ENCODE results near the gene UBXN2A. TPM values are rescaled to one million over a fixed set of nuclear protein-coding genes. Genes with fewer than 3 reads are reported as not detected.
"Not testable (repeated sequence)": the region's sequence is repeated elsewhere in the genome, so short reads cannot be mapped to it uniquely, and the experiment has no call there.

Gene UBXN2A
- polyA plus RNA-seq, 4 donors, result 16.6 to 21.2 (median 20.2) TPM

DNA sequence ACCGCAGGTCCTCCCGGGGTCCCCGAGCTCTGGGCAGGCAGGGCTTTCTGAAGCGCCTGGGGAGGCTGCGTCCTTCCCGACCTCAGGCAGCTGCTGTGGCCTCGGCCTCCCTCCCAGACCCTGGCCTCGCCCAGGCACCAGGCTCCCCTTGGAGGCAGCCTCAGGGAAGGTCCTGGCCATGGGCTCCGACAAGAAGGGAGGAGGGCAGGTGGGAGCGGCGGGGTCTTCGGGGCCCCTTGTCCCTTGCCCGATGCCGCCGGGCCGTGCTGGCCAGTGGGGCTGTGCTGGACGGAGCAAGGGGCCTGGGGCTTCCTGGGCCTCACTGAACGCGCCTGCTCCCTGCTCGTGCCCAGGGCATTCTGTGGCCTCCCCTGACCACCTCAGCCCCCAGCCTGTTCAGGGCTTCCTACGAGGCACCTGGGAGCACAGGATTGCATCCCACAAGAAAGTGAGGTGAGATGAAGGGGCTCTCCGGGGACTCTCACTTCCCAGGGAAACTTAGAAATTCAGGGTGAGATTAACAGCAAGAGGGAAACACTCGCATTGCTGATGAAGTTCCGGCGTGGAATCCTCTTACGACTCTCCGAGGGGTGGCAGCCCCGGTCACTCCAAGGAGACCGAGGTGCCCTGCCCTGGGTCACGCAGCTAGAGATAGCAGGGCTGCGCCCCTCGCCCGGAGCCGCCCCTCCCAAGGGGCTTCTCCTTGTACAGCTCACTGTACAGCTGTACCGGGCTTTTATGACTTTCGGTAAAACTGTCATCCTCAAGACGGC is 70.4 kb downstream of the UBXN2A start:
- DNase-seq (ENCODE audit: low read depth in 4 of 4, low spot score in 3 of 4), result no peak

DNA sequence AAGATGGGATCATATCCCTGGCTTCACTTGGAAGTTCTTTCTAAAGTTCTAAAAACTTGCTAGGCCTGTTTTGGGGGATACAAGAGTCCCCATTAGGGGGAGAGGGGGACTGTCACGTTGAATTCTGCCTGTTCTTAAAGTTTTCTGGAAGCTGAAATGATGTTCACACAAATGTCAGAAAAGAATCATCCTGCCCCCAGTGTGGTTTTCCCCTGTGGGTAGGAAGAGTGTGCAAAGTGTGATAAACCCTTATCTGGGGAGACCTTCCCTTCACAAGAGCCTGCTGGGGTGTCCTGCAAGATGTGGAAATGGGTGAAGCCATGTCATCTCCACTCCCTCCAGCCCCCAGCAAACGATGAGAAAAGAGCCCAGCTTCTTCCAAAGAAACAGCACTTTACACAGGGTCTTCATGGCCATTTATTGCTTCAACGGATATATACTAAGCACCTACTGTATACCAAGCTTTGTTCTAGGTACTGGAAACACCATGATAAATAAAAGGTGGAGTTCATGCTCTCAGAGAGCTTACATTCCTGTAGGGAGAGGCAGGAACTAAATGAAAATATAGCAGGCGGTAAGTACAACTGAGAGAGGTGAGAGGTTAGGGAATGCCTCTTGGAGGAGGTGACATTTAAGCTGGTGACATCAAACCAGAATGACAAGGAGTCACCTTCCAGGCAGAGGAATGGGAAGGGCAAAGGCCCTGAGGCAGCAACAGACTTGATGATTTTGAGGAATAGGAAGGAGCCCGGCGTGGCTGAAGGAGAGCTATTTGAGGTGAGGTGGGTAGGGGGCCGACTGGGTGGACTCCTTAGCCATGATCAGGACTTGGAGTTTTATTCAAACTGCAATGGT is 71.2 kb downstream of the UBXN2A start:
- no peak for DNase-seq (ENCODE audit: low read depth in 4 of 4, low spot score in 3 of 4)

- DNase-seq (ENCODE audit: low read depth in 4 of 4, low spot score in 3 of 4), result no peak
Measured at GRCh38 chr2:24012521-24013188, 72.4 kb downstream of the UBXN2A start.

DNA sequence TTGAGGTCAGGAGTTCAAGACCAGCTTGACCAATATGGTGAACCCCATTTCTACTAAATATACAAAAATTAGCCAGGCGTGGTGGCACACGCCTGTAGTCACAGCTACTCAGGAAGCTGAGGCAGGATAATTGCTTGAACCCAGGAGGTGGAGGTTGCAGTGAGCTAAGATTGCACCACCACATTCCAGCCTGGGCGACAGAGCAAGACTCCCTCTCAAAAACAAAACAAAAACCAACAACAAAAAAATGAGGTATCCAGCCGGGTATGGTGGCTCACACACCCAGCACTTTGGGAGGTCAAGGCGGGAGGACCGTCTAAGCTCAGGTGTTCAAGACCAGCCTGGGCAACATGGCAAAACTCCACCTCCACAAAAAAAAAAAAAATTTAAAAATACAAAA is 74.6 kb downstream of the UBXN2A start:
- not testable (repeated sequence) for DNase-seq (ENCODE audit: low read depth in 4 of 4, low spot score in 3 of 4)

- DNase-seq (ENCODE audit: low read depth in 4 of 4, low spot score in 3 of 4), result no peak
Measured at GRCh38 chr2:24015562-24016375, 75.5 kb downstream of the UBXN2A start.

DNA sequence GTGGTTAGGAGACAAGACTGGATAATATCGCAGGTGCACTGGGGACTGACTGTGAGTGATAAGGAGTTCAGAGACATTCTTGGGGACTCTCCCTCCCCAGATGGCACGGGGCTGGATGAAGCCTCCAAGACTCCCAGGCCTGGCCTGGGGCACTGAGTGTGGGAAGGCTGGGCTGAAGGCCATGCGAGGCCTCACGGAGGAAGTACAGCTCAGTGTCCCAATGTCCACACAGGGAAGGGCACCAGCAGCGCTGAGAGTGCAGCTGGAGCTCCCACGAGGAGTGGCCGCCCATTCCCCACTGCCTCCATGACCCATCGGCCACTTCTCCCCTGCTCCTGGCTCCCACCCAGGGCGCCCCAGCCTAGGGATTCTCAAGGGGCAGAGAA is 76.1 kb downstream of the UBXN2A start:
- no peak for DNase-seq (ENCODE audit: low read depth in 4 of 4, low spot score in 3 of 4)

DNA sequence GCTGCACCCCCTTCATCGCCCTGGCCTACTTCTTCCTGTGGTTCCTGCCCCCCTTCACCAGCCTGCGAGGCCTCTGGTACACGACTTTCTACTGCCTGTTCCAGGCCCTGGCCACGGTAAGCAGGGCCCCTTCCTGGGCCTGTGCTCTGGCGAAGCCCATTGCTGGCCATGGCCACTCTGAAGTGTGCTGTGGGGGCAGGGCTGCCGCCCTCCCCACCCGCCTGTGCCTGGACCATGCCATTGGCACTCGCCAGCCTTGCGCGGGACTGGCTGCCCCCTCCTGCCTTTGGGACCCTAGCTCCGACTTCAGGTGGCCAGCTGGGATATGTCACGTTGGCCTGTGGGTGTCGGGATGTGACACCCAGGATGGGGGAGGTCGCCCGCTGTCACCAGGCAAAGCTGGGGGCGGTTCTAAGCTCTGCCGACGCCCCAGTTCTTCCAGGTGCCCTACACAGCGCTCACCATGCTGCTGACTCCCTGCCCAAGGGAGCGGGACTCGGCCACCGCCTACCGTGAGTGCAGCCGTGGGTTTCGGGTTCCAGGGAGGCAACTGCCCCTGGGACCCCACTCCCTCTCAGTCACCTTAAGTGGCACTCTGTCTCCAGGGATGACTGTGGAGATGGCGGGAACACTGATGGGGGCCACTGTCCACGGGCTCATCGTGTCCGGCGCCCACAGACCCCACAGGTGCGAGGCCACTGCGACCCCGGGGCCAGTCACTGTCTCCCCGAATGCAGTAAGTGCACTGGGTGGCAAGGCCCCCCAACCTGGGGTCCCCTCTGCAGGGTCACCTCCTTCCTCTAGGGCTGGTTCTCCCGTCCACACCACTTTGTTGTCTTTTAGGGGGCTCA is 76.8 kb downstream of the UBXN2A start:
- DNase-seq (ENCODE audit: low read depth in 4 of 4, low spot score in 3 of 4), result no peak

GRCh38 chr2:24017711-24018110 is 77.4 kb downstream of the UBXN2A start:
- DNase-seq (ENCODE audit: low read depth in 4 of 4, low spot score in 3 of 4), result no peak

GRCh38 chr2:24018241-24018640 is 78.0 kb downstream of the UBXN2A start:
- DNase-seq (ENCODE audit: low read depth in 4 of 4, low spot score in 3 of 4), result no peak

GRCh38 chr2:24019729-24020128 is 79.5 kb downstream of the UBXN2A start:
- DNase-seq (ENCODE audit: low read depth in 4 of 4, low spot score in 3 of 4), result no peak

- DNase-seq (ENCODE audit: low read depth in 4 of 4, low spot score in 3 of 4), result no peak
Measured at GRCh38 chr2:24020244-24020643, 80.0 kb downstream of the UBXN2A start.

DNA sequence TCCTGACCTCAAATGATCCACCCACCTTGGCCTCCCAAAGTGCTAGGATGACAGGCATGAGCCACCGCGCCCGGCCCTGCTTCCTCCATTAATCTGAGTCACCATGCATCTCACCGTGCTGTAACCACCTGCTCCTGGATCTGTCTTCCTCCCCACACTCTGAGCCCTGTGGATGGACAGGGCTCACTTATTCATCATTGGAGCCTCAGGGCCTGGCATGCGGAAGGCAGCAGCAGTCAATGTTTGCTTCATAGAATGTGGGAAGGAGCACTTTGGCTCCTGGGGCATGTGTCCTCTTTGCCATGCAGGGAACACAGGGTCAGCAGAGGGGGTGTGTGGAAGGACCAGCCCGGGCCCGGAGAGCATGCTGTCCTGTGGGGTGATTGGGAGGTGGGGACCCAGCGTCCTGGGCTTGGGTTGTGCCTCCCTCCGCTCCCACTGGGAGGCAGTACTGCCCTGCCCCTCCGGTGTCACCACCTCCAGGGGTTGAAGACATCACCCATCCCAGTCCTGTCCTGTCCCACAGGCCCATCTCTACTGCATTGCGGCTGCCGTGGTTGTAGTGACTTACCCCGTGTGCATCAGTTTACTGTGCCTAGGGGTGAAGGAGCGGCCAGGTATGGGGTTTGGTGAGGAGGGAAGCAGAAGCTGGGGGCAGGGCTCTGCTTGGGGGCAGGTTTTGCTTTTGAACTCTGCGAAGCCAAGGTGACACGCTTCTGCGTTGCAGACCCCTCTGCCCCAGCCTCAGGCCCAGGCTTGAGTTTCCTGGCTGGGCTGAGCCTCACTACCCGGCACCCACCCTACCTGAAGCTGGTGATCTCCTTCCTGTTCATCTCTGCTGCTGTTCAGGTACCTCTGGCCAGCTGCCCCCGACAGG is 81.1 kb downstream of the UBXN2A start:
- DNase-seq (ENCODE audit: low read depth in 4 of 4, low spot score in 3 of 4), result no peak

GRCh38 chr2:24022324-24022974 is 82.2 kb downstream of the UBXN2A start:
- DNase-seq (ENCODE audit: low read depth in 4 of 4, low spot score in 3 of 4), result no peak

GRCh38 chr2:24022975-24023575 is 82.8 kb downstream of the UBXN2A start:
- no peak for DNase-seq (ENCODE audit: low read depth in 4 of 4, low spot score in 3 of 4)

DNA sequence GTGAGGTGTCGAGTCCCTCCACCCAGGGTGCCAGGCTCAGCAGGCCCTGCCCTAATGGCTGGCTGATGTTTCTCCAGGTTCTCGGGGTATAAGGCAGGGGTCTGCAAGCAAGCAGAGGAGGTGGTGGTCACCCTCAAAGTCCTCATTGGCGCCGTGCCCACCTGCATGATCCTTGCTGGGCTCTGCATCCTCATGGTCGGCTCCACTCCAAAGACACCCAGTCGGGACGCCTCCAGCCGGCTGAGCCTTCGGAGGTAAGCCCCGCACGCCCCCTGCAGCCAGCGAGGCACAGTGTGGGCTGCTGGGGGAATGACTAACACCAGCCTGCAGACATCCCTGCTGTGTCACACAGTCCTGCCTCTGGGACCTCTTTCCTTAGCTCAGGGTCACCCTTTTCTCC is 83.8 kb downstream of the UBXN2A start:
- no peak for DNase-seq (ENCODE audit: low read depth in 4 of 4, low spot score in 3 of 4)

GRCh38 chr2:24024996-24025663 is 84.9 kb downstream of the UBXN2A start:
- DNase-seq (ENCODE audit: low read depth in 4 of 4, low spot score in 3 of 4), result no peak

DNA sequence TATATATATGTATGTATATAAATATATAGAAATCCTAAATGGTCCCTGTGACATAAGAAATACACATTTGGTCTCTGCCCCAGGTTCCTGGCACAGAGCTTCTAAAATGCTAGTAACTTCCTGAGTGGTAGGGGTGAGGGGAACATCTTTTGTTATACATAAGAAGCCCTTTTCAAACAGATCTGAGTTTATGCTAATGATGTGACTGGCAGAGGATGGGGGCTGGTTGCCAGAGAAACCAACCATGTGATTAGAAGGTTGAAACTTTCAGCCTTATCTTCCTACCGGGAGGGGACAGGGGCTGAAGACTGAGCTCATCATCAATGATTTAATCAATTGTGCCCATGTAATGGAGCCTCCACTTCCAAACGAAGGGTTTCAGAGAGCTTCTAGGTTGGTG is 86.0 kb downstream of the UBXN2A start:
- DNase-seq (ENCODE audit: low read depth in 4 of 4, low spot score in 3 of 4), result no peak

All from left renal pelvis (tissue), 4 donors.